Right hindlimb (tissue), 1 donor: Measurements from ENCODE around the gene TMEM232.

Experiments used
- DNase-seq: peaks from one replicate; pipeline ENCODE4 v3.0.0-alpha.2; 2018

The TMEM232 gene

GRCh38 chr5:110383231-110383630 is 343.2 kb downstream of the TMEM232 start:
- no peak for DNase-seq

GRCh38 chr5:110377943-110378342 is 348.5 kb downstream of the TMEM232 start:
- no peak for DNase-seq

GRCh38 chr5:110377361-110377760 is 349.1 kb downstream of the TMEM232 start:
- DNase-seq: no peak

GRCh38 chr5:110376281-110376951 is 350.1 kb downstream of the TMEM232 start:
- no peak for DNase-seq

GRCh38 chr5:110371725-110372041 is 354.8 kb downstream of the TMEM232 start:
- DNase-seq: no peak

GRCh38 chr5:110371011-110371724 is 355.3 kb downstream of the TMEM232 start:
- DNase-seq: no peak
